ENCODE measurements around the gene TBX2.

Gene TBX2

DNA sequence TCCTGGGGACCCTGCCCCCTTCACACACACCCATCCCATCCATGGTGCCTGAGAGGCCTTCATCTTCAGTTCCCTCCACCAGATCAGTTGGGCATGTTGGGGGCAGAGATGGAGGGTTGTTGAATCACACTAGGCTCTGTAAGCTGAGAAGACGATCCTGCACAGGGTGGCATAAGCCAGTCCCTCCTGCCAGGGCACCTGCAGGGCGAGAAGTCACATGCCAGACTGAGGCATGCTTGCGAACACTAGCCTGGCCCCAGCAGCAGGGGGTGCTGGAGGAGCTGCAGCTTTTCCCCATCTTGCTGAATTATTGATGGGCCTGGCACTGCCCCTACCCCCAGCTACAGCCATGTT is 6.1 kb upstream of the TBX2 start:
- no peak overlapping the region for H3K4me3 ChIP-seq (ENCODE audit: low read depth, low read length)
- no peaks in the 10 kb centered on the region for H3K9me3 ChIP-seq (ENCODE audit: control insufficient read depth, insufficient read depth, low read depth, low read length)
- ChIA-PET CTCF (interaction anchor here (0.6 to 2.2 kb wide), 5 partner anchors 8 to 673 kb away, joined by 3 to 9 read pairs (median 3); no protein-coding TSS in a partner anchor), POLR2A (no interaction called here)
- peaks cover 0 to 7% of the 10 kb centered on the region in 2 experiments; a peak in 1 of 3 replicates for H3K36me3 ChIP-seq (ENCODE audit: control insufficient read depth in 2 of 2, insufficient read depth in 1 of 2, low read length in 2 of 2)
- peaks cover 3% of the 10 kb centered on the region for H3K4me1 ChIP-seq (ENCODE audit: control insufficient read depth, insufficient read depth, low read length)
- H3K27ac ChIP-seq (ENCODE audit: extremely low read depth, low read depth, low read length) = peak overlapping the region; percentile 38; the same call in 1 of the 2 replicates
- 0 out of 2 replicates have a peak, but pooled peaks have one; percentile 17 for TF ChIP-seq ZBTB17 (tag by site-specific recombination; IDR thresholded peaks at IDR 0.05)
- peak; percentile 23; the same call in 1 of the 2 replicates for TF ChIP-seq ZNF423 (tag by site-specific recombination; IDR thresholded peaks at IDR 0.05)
- TF ChIP-seq ZIC2 (tag by site-specific recombination; IDR thresholded peaks at IDR 0.05) = peak; percentile 90
- TF ChIP-seq ZNF544 (tag by site-specific recombination; IDR thresholded peaks at IDR 0.05) = no peak

GRCh38 chr17:61393904-61394629 is 5.6 kb upstream of the TBX2 start:
- CTCF ChIA-PET = interaction anchor here (0.5 to 2.2 kb wide), 8 partner anchors 9 to 674 kb away, joined by 3 to 9 read pairs (median 4); no protein-coding TSS in a partner anchor
- peak overlapping the region; percentile 38 for H3K27ac ChIP-seq (ENCODE audit: extremely low read depth, low read depth, low read length)
- peaks cover 0 to 7% of the 10 kb centered on the region in 2 experiments; a peak in 1 of 3 replicates for H3K36me3 ChIP-seq (ENCODE audit: control insufficient read depth in 2 of 2, insufficient read depth in 1 of 2, low read length in 2 of 2)
- H3K4me3 ChIP-seq (ENCODE audit: low read depth, low read length) = no peak overlapping the region
- peaks cover 3% of the 10 kb centered on the region for H3K4me1 ChIP-seq (ENCODE audit: control insufficient read depth, insufficient read depth, low read length)
- peak; percentile 57 for TF ChIP-seq EGR2 (tag by site-specific recombination; IDR thresholded peaks at IDR 0.05; ENCODE audit: low read depth)
- TF ChIP-seq ZNF610 (tag by site-specific recombination; IDR thresholded peaks at IDR 0.05; ENCODE audit: borderline replicate concordance) = no peak
- TF ChIP-seq ZBTB48 (tag by site-specific recombination; IDR thresholded peaks at IDR 0.05) = 0 out of 2 replicates have a peak, but pooled peaks have one; percentile 22
- peak; percentile 60 for TF ChIP-seq ZIC2 (tag by site-specific recombination; IDR thresholded peaks at IDR 0.05)
- no peak for TF ChIP-seq SP2 (tag by site-specific recombination; IDR thresholded peaks at IDR 0.05)
- TF ChIP-seq ZNF398 (tag by site-specific recombination; IDR thresholded peaks at IDR 0.05) = peak; percentile 35; the same call in 1 of the 2 replicates
- no peak for TF ChIP-seq ZNF239 (tag by site-specific recombination; IDR thresholded peaks at IDR 0.05)
- no peak for TF ChIP-seq GLI4 (tag by site-specific recombination; IDR thresholded peaks at IDR 0.05)
- no peak for TF ChIP-seq ZNF792 (tag by site-specific recombination; IDR thresholded peaks at IDR 0.05)
- no peak for TF ChIP-seq ZNF707 (tag by site-specific recombination; IDR thresholded peaks at IDR 0.05)
- 0 out of 2 replicates have a peak, but pooled peaks have one; percentile 50 for TF ChIP-seq TRIM28 (IDR thresholded peaks at IDR 0.05; ENCODE audit: borderline replicate concordance, low read length)
- no peak for TF ChIP-seq ZNF24 (tag by site-specific recombination; IDR thresholded peaks at IDR 0.05)
- TF ChIP-seq ZFHX2 (tag by site-specific recombination; conservative IDR thresholded peaks at IDR 0.05) = peak; percentile 70
- TF ChIP-seq ZNF600 (tag by site-specific recombination; IDR thresholded peaks at IDR 0.05) = peak; percentile 16; the same call in 1 of the 2 replicates
- TF ChIP-seq ZNF571 (tag by site-specific recombination; IDR thresholded peaks at IDR 0.05) = no peak
- TF ChIP-seq HOXA7 (CRISPR knock-in tag; IDR thresholded peaks at IDR 0.05; ENCODE audit: borderline replicate concordance) = no peak
- H3K9me3 ChIP-seq (ENCODE audit: control insufficient read depth, insufficient read depth, low read depth, low read length) = no peaks in the 10 kb centered on the region
- POLR2A ChIA-PET = interaction anchor here (0.5 kb wide), 1 partner anchor 27 kb away, joined by 3 read pairs; no protein-coding TSS in a partner anchor

GRCh38 chr17:61394630-61395408 is 4.8 kb upstream of the TBX2 start:
- H3K36me3 ChIP-seq (ENCODE audit: control insufficient read depth in 2 of 2, insufficient read depth in 1 of 2, low read length in 2 of 2) = peaks cover 0 to 7% of the 10 kb centered on the region in 2 experiments; a peak in 1 of 3 replicates
- TF ChIP-seq HIC1 (tag by site-specific recombination; IDR thresholded peaks at IDR 0.05) (no peak), ZBTB48 (tag by site-specific recombination; IDR thresholded peaks at IDR 0.05) (peak; percentile 87)
- no peak overlapping the region for H3K27ac ChIP-seq (ENCODE audit: extremely low read depth, low read depth, low read length)
- no peak overlapping the region for H3K4me3 ChIP-seq (ENCODE audit: low read depth, low read length)
- H3K4me1 ChIP-seq (ENCODE audit: control insufficient read depth, insufficient read depth, low read length) = peaks cover 3% of the 10 kb centered on the region
- no peaks in the 10 kb centered on the region for H3K9me3 ChIP-seq (ENCODE audit: control insufficient read depth, insufficient read depth, low read depth, low read length)
- ChIA-PET POLR2A (interaction anchor here (0.5 kb wide), 1 partner anchor 26 kb away, joined by 3 read pairs; no protein-coding TSS in a partner anchor), CTCF (interaction anchor here (0.5 to 2.2 kb wide), 7 partner anchors 9 to 441 kb away, joined by 3 to 9 read pairs (median 4); no protein-coding TSS in a partner anchor)
